NB4 (cell line): ENCODE data around the gene OR6X1.
"Not testable (repeated sequence)": the region's sequence is repeated elsewhere in the genome, so short reads cannot be mapped to it uniquely, and the experiment has no call there.

Experiments used
- DNase-seq: peaks from one replicate; pipeline ENCODE4 v3.0.0; 2010; ENCODE audit warnings: low read depth
- H3K4me3 ChIP-seq: one replicate; pipeline ENCODE4 v1.5.1; 2011; ENCODE audit warnings: mild to moderate bottlenecking, low read depth, low read length, moderate library complexity
- MAX ChIP-seq: IDR thresholded peaks from 2 replicates; pipeline ENCODE4 v1.6.1; 2011; ENCODE audit warnings: low read depth, low read length
- MYC ChIP-seq: IDR thresholded peaks from 2 replicates; pipeline ENCODE4 v1.6.1; 2011; ENCODE audit warnings: low read depth, low read length
- POLR2A ChIP-seq: IDR thresholded peaks from 2 replicates; pipeline ENCODE4 v1.6.1; 2011; ENCODE audit warnings: mild to moderate bottlenecking; ENCODE audit not compliant: insufficient read length; ENCODE audit errors: extremely low read depth
- TF ChIP-seq, protein P1 (sequence below): IDR thresholded peaks from one replicate; pipeline ENCODE4 v1.5.1; 2012; ENCODE audit warnings: low read depth, low read length

Gene OR6X1

DNA sequence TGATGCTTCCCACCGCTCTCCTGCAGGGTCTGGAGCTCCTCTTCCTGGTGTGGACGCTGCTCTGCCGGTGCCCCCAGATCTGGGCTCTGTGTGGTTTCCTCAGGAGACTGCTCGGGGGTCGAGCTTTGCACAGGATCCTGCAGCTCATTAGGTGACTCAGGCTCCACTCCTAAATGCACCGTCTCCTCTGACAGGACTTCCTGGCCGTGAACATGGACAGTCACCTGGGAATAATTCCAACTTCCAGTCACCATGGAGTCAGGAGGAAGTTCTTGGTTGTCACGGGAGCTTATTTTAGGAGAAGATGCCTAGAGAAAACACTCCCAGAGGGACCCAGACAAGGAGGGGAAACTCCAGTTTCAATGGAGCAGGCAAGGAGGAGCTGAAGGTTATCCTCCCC lies 24.7 kb downstream of the OR6X1 start:
- no peak for DNase-seq
- TF ChIP-seq POLR2A (no peak), MAX (no peak), MYC (no peak)
- TF ChIP-seq, protein P1, sequence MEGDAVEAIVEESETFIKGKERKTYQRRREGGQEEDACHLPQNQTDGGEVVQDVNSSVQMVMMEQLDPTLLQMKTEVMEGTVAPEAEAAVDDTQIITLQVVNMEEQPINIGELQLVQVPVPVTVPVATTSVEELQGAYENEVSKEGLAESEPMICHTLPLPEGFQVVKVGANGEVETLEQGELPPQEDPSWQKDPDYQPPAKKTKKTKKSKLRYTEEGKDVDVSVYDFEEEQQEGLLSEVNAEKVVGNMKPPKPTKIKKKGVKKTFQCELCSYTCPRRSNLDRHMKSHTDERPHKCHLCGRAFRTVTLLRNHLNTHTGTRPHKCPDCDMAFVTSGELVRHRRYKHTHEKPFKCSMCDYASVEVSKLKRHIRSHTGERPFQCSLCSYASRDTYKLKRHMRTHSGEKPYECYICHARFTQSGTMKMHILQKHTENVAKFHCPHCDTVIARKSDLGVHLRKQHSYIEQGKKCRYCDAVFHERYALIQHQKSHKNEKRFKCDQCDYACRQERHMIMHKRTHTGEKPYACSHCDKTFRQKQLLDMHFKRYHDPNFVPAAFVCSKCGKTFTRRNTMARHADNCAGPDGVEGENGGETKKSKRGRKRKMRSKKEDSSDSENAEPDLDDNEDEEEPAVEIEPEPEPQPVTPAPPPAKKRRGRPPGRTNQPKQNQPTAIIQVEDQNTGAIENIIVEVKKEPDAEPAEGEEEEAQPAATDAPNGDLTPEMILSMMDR, result no peak
- no peak overlapping the region for H3K4me3 ChIP-seq

- DNase-seq, result no peak
- no peak overlapping the region for H3K4me3 ChIP-seq
- TF ChIP-seq, protein P1, result no peak
- TF ChIP-seq MYC (no peak), MAX (no peak), POLR2A (no peak)
Measured at GRCh38 chr11:123725995-123726655, 28.2 kb downstream of the OR6X1 start.

GRCh38 chr11:123719452-123719851 lies 34.9 kb downstream of the OR6X1 start:
- no peak overlapping the region for H3K4me3 ChIP-seq
- no peak for DNase-seq
- TF ChIP-seq, protein P1, result no peak
- TF ChIP-seq MYC (no peak), POLR2A (no peak), MAX (no peak)

- DNase-seq, result no peak
- H3K4me3 ChIP-seq, result no peak overlapping the region
- no peak for TF ChIP-seq MYC
- no peak for TF ChIP-seq POLR2A
- no peak for TF ChIP-seq MAX
Measured at GRCh38 chr11:123718469-123718868, 35.8 kb downstream of the OR6X1 start.

- DNase-seq, result no peak
- TF ChIP-seq MAX, result no peak
- TF ChIP-seq, protein P1, result no peak
- TF ChIP-seq POLR2A, result no peak
- no peak for TF ChIP-seq MYC
- H3K4me3 ChIP-seq, result no peak overlapping the region
Measured at GRCh38 chr11:123718063-123718462, 36.3 kb downstream of the OR6X1 start.

DNA sequence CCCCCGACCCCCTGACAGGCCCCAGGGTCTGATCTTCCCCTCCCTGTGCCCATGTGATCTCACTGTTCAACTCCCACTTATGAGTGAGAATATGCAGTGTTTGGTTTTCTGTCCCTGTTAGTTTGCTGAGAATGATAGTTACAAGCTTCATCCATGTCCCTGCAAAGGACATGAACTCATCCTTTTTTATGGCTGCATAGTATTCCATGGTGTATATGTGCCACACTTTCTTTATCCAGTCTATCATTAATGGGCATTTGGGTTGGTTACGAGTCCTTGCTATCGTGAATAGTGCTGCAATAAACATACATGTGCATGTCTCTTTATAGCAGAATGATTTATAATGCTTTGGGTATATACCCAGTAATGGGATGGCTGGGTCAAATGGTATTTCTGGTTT lies 41.7 kb downstream of the OR6X1 start:
- H3K4me3 ChIP-seq, DNase-seq: not testable (repeated sequence)

GRCh38 chr11:123707606-123708205 lies 46.6 kb downstream of the OR6X1 start:
- TF ChIP-seq POLR2A (no peak), MYC (no peak)
- TF ChIP-seq, protein P1, result peak; percentile 92
- DNase-seq, result peak; percentile 78
- no peak overlapping the region for H3K4me3 ChIP-seq
